ENCODE results near the gene UEVLD.

UEVLD gene

DNA sequence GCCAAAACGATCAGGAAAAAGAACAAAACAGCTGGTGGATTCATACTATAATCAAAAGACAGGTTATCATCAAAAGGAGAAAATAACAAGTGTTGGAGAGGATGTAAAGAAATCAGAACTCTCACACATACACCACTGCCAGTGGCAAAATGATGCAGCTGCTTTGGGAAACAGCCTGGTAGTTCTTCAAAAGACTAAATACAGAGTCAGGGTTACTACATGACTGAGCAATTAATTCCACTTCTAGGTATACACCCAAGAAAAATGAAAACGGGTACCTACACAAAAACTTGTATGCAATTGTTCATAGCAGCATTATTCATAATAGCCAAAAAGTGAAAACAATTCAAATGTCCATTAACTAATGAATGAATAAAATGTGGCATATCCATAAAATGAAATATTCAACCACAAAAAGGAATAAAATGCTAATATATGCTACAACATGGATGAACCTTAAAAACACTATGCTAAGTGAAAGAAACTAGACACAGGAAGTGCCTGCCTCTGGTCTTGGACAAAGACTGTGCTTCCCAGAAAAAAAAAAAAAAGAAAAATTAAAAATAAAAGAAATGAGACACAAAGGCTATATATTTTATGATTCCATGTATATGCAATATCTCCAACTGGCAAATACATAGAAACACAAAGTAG lies 8.3 kb downstream of the UEVLD start:
- no peak for DNase-seq

DNA sequence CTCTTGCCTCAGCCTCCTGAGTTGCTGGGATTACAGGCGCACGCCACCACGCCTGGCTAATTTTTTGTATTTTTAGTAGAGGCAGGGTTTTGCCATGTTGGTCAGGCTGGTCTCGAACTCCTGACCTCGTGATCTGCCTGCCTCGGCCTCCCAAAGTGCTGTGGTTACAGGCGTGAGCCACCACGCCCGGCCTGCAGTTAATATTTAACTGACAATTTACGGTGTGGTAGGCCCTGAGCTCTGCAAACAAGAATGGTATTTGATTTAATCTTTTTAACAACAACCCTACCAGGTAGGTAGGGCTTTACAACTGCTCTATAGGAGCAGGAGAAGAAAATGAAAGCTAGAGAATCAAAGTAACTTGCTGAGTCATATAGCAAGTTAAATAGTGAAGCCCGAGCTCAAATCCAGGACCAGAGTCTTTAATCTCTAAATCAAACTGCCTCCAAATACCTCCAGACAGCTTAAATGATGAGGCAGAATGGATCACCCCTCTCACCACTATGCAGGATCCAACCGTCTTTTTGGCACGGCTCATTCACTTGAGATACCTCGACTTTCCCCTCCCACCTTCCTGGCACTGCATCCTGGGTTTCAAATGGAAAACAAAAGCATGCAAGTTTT lies 9.4 kb downstream of the UEVLD start:
- DNase-seq: no peak

DNA sequence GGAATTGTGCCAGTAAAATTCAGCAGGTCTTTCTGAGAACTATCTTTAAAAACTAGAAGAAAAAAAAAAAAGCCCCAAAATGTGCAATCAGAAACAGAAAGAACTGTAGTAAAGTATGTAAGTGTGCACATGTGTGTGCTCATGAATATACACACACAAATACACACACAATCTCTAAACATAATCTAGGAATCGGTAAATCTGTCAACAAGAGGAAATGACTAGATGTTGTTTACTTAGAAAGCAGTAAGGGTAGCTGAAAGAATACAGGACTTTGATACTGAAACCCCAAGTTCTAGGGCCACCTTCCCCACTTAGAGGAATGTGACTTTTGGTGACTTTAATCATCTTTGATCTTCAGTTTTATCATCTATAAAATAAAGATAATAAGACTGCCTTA lies 13.2 kb downstream of the UEVLD start:
- DNase-seq: no peak

DNA sequence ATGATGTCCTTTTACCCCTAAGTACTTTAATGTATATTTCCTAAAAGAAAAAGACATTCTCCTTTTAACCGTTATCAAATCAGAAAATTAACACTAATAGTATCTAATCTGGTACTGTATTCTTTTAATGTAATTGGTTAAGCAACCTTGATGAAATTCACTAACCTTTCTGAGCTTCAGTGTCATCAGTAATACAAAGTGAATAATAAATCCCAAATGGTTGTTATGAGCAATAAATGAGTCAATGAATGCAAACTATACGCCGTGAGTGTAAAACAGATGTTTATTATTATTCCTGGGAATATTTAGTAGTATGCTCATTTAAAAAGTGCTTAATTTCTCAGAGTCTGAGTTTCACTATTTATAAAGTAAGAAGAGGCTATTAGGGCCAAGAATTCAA lies 21.5 kb downstream of the UEVLD start:
- DNase-seq: no peak

DNA sequence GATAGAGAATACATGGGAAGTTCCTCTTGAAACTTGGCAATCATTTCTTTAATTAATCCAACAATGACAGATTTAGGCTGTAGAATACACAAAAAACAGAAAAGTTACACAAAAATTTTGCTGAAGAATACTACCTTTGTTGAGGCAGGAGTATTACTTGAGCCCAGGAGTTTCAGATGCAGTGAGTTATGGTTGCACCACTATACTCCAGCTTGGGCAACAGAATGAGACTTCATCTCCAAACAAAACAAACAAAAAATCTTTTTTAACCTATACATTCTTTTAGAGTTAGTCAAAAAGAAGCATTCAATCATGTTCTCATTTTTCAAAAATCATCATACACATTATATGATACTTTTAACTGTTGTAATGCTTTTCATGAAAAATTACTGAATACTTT lies 22.1 kb downstream of the UEVLD start:
- no peak for DNase-seq

DNA sequence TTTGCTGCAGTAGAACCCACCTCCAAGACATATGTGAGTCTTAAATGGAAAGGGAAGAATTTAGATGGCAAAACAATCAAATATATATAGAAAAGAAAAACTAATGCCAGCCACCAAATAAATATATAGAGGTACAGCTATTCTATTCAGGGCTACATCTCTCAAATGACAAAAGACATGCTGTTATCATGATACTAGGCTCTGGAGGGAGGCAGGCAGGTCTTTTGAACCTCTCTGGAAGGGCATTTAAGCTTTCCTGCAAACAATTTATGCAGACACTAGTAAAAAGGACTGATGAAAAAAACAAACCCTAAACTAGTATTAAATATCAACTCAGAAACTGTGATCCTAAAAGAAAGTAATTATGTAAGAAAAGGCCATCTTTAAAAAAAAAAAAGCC lies 24.4 kb downstream of the UEVLD start:
- no peak for DNase-seq

DNA sequence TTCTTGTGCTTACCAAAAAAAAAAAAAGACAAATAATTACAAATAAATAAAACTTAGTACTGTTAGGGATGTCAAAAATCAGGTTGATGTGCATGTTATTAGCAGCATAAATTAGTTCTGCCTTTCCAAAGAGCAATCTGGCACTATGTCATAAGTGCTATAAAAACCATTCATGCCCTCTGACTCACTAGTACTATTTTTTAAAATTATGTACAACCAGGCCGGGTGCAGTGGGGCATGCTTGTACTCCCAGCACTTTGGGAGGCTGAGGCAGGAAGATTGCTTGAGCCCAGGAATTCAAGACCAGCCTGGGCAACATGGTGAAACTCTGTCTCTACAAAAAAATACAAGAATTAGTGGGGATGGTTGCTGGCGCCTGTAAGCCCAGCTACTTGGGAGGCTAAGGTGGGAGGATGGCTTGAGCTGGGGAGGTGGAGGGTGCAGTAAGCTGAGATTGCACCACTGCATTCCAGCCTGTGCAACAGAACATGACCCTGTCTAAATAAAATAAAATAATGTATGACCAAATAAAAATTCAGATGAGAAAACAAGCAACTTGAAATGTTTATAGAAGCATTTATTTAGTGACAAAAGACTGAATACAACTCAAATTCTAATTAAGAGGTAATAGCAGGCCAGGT lies 25.3 kb downstream of the UEVLD start:
- DNase-seq: no peak

DNA sequence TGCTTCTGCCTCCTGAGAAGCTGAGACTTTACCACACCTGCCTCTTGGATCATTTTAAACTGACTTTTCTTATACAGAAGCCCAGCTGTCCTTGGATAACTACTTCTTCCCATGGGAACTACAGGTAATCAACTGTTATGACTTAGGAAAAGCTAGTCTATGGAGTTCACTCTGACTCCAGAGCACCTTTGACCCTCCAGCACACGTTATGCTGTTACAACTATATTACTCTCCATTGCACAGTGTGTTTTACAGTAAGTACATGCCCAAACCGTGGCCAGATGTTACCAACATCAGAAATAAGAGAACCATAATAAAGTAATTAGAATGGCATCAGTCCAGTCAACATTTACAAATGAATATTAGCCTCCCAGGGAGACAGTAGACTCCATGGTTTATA lies 40.5 kb downstream of the UEVLD start:
- DNase-seq: no peak

DNA sequence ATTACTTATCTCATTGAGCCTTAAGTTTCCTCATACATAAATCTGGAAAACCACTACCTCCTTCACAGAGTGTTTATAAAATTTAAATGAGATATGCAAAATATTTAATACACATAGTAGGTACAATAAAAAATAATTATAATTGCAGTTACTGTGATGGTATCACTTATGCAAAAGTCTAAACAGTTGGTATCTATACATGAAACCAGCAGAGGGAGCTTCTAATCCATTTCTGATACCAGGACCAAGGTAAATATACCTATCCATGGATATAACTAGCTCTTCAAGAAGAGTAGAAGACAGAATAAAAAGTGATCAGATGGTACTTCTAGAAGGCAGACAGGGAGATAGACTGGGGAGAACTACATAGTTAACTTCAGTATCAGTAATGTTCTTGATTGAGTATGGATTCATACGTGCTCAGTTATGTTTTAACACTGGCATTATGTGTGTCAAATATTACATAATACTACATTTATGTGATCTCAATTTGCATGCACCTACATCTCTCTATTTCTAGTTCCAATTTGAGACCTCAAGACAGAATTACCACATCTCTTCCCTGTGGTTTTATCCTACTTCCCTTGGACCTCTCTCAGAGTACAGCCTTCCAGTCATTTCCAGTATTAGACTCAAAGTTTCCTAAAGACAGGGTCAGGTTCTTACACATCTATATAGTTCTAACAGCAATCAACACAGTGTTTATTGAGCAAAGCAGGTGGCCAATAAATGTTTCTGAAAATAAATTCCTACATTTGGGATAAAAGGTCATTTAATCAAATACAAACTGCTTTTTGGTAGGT lies 48.1 kb downstream of the UEVLD start:
- DNase-seq: no peak

DNA sequence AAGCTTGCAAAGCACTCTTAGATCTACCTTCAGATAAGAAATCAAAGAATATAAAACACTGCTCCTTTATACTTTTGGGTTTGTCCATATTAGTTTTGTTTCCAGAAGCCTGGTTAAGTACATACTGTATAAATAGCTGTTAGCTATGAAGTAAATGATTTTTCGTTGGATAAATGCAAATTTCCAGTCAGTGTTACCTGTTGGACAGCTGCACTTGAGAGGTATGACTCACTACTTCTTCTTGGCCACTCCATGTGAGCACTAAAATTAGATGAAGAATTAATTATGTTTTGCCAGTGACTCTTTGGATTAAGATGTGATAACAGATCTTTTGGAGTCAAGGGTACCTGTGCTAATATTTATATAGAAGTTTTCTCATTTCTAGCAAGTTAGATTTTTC lies 52.3 kb downstream of the UEVLD start:
- no peak for DNase-seq

DNA sequence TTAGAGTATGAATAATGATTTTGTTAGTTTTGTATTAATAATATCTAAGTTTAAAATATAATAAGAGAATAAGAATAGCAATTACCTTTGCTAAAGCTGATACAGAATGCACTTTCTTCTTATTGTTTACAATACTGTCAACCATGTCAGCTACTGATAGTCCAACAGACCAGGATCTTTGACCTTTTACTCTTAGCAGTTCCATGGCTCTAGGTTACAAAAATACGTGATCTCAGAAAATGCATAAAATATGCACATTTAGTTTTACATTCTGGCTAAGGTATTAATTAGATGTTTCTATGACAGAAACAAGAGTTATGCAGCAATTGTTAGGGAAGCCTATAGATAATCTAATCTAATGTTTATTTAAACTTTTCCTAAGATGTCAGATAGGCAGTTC lies 54.3 kb downstream of the UEVLD start:
- no peak for DNase-seq

DNA sequence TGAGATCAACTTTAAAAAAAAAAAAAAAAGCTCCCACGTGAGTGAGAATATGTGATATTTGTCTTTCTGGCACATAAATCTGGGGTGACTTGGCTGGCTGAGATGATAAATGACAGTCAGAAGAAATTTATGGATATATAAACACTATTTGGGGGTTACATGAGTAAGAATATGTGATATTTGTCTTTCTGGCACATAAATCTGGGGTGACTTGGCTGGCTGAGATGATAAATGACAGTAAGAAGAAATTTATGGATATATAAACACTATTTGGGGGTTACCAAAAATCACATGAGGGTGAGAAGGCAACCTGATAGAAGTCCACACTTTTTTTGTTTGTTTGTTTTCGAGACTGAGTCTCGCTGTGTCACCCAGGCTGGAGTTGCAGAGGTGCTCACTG lies 55.2 kb downstream of the UEVLD start:
- no peak for DNase-seq

DNA sequence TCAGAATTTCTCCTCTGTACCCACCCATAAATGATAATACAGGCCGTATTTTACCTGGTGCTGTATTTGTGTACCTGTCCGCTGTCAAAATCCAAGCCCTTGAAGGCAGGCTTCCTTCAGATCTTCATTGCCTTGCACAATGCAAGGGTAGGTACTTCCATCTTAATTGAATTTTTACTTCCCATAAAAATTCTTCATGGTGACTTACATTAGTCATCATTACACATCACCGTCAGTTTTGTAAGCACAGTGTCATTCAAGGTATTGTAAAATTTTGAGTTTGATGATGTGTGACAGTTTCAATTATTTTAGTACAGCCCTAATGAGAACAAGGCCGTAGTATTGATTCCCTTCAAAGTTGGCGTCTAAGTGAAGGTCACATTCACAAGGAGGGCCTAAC lies 61.0 kb downstream of the UEVLD start:
- no peak for DNase-seq

DNA sequence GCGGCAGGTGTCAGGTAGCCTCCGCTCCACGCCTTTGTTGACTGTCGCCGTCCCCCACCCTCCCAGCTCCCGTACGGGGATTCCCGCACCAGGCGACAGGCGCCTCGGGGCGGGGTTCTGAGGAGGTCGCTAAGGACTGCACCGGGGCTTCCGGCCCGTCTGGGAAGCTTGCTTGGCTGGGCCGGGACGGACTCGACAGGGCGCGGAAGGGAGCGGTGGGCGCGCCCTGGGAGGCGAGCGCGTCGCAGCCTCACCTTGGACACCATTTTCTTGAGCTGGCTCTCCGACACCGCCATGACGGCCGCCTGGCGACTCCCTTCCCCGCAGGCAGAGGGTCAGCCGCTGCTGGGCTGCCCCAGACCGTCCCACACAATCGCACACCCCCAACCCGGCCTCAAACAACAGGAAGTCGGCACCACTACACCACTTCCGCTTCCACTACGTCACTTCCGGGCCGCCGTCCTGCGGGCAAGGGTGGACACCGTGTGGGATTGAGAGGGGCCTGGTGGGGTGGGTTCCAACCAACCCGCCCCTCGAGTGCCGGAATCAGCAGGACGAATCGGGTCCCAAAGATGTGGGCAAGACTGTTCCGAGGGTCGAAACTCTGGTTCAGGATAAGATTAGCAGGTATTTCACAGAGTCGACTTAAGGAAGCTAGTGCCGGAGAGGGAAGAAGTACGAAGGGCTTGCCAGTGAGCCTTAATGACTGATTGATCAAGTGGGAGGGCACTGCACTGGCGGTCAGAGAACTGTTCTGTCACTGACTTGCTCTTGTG lies 61.8 kb downstream of the UEVLD start, which contains the start of gene TSG101:
Gene TSG101 (minus strand): TSS at position 422 of the 776 bp plus-strand sequence. CDS start 126 bp downstream, at position 296.
- DNase-seq: peak; percentile 90 to 92

DNA sequence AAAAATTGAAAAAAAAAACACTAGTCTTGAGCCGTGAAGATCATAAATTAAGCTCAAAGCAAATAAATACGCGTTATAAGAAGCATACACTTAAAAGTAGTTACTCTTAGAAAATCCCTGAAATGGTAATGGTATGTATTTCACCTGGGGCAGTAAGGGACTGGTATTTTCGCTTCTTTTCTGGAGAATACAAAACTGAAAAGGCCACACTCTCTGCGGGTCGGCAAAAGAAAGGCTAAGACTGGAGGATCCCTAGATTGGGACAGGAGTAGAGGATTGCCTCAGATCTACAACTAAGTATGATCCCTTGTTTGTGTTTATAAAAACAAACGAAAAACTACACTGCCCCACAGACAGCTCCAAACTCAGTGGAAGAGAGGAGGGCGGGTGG lies 62.4 kb downstream of the UEVLD start:
- no peak for DNase-seq

DNA sequence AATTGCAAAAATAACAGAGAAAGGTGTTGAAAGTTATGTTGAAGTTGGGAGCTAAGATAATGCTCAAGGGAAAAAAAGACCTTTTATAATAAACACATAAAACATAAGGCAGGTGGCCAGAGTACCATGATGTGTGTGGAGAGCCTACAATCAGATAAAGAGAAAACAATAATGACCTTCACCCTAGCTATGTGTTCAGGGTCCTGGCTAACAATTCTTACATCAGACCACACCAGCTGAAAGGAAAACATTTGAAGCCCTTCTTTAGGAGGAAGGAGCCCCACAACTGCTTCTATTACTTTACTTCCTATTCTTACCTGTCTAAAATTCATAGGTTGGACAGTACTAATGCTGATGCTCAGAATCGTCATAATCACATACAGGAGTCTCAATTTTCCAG lies 64.3 kb downstream of the UEVLD start:
- DNase-seq: no peak

DNA sequence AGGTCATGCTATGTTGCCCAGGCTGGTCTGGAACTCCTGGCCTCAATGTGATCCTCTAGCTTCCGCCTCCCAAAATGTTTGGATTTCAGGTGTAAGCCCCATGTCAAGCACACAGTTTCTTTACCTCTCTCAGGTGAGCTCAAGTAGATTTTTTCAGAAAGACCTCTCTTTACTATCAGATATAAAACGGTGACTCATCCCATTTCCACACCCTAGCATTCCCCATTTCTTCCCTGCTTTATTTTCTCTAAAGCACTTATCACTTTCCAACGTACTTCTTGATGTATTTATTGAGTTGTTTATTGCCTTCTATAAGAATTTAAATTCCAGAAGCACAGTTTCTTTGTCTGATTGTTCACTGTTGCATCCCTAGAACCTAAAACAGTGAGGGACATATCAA lies 65.5 kb downstream of the UEVLD start:
- DNase-seq: no peak

DNA sequence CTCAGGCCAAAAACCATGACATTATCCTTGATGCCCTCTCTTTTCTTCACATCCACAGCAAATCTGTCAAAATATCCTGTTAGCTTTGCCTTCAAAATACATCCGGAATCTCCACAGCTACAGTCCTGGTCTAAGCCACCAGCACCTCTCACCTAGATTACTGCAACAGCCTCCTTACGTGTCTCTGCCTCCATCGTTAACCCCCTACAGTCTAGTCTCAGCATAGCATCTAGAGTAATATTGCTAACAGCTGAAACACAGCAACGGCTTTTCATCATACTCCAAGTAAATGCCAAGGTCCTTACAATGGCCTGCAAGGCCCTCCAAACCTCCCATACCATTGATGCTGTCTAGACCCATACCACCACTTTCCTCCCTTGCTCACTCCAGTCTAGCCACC lies 66.1 kb downstream of the UEVLD start:
- DNase-seq: no peak

DNA sequence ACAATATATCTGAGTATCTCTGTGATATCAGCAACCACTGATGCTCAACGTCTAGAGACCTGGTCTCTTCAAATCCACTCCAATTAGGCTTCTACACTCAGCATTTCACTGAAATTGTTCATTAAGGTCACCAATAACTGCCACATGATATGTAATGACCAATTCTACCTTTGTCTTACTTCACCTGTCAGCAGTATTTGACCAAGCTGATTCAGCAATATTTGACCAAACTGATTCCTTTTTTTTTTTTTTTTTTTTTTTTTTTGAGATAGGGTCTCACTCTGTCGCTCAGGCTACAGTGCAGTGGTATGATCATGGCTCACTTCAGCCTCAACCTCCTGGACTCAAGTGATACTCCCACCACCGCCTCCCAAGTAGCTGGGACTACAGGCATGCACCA lies 67.4 kb downstream of the UEVLD start:
- no peak for DNase-seq

DNA sequence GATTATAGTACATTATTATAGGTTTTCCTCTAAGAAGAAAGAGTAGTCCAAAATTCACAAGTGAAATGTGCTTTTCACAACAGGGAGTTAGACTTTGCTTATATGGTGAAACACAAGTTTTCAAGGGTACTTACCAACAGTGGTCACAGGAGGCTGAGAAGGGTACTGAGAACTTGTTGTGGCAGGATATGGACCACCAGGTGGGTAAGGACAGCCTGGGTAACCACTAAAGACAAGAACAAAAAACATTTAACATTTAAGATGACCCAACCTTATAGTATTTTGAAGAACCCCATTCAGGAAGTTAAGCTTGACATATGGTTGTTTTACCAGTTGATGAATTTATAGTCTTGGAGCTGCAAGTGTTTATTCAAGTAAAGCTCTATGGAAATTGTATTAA lies 86.2 kb downstream of the UEVLD start:
- no peak for DNase-seq

DNA sequence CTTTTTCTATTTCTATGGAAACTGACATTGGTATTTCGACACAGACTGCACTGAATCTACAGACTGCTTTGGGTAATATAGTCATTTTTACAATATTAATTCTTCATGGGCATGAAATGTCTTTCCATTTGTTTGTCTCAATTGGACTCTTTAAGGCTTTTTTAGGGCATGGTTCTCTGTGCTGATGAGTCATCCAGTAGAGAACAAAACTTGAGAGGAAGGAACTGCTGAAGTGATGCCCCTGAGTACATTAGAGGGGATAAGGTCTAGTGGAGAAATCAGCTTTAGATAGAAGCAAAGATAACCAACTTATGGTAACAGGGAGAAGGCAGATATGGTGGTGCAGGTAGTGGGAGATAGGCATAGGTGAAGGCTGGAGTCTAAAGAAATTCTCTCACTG lies 86.9 kb downstream of the UEVLD start:
- DNase-seq: no peak

DNA sequence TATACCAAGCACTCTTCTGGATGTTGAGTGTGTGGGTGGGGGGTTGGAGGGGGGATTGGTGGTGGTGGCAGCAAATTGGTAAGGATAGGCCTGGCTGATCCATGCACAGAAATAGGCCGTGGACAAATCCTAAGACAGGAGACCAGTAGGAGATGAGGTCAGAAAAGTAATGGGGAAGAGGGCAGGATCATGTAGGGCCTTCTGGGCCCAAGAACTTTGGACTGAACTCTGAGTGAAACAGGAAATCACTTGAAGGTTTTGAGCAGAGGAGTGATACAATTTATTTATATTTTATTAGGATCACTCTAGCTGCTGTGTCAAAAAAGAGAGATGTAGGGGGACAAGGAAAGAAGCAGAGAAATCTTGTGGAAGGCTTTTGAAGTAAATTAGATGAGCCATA lies 90.5 kb downstream of the UEVLD start:
- no peak for DNase-seq

DNA sequence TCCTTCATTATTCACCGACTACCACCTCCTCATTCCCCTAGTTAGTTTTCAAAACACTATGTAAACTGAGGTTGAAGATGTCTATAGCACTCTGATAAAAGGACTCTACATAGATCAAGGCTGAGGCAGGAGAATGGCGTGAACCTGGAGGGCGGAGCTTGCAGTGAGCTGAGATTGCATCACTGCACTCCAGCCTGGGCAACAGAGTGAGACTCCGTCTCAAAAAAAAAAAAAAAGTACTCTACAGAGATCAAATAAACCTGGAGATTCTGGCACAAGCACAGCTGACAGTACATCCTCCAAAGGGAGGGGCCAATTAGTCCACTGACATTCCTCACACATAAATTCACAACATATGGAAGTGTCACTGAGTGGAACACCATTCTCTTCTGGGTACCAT lies 92.8 kb downstream of the UEVLD start:
- DNase-seq: no peak

Measured in activated CD4-positive, alpha-beta T cell treated with anti-CD3 and anti-CD28 coated beads for 4 hours (primary cell).